Stimulated activated CD4-positive, alpha-beta T cell treated with anti-CD3 and anti-CD28 coated beads, Interleukin-4, amount 100 ng/mL, for 48 hours (primary cell): ENCODE data around the gene ZNF536.
"Not testable (repeated sequence)": the region's sequence is repeated elsewhere in the genome, so short reads cannot be mapped to it uniquely, and the experiment has no call there.

ENCODE experiments used
- DNase-seq, 2 donors: peaks; one replicate each; pipeline ENCODE4 v3.0.0-alpha.2; 2020; ENCODE audit warnings: low read depth in 2 of 2

The ZNF536 gene

GRCh38 chr19:30446850-30447552 is 74.8 kb downstream of the ZNF536 start:
- no peak for DNase-seq

DNA sequence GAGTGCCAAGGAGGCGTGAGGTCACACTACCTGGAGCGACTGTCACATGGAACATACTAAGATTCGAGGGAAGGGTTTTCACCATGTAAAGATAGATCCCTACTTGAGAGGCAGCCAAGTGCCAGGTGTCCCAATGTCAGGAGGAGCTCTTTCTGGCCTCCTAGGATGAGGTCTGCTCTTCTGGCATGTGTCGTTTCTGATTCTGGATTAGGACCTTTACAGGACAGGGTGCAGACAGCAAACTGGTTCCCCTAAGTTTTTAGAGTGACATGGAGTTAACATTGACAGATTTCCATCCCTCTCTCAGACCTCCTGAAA is 75.3 kb downstream of the ZNF536 start:
- no peak for DNase-seq

DNA sequence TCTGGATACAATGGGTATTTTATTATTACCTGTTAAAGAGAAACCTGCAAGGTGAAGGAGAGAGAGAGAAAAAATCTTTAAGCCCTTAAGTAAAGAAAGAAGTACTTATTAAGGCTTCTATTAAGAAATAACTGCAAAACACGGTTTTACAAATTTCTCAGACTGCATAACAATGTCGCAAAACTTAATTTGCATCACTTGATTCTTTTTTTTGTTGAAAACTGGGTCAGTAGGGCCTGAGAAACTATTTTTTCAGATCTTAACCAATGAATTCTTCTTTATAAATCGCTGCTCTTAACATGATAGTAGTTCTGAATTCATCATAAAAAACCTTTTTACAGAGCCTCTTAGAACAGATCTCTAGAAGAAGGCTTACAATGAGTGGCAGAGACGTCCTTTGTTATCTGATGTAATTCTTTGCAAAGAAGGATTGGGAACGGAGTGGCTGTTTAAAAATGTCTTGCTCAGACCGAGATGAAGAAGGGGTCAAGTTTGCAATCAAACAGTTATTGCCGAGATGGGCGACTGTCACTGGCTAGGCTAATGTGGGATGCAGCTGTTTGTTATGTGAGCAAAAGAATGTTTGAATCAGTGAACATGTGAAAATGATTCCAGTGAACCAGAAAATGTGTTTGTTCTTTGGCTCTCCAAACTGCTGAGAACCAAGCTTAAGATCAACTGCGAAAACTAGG is 76.3 kb downstream of the ZNF536 start:
- no peak for DNase-seq

DNA sequence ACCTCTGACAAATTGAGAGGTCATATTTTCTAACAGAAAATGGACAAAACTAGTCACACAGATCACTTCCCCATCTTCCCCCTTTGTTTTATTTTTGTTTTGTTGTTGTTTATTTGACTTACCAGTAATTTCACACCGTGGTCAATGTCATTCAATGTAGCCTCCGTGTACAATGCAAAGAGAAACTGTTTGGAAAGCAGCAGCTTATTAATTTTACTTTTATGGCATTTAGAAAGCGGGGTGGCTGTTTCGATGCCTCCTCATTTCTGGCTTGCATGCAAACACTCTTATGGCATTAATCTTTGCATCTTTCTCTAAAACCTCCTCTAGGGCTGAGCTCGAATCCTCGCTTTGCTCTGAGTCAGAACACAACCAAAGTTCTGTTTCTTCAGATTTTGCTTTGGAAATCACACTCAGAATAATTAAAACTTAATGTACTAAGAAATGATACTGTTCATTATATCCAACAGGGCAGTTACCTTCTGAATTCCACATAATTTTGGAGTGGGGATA is 77.0 kb downstream of the ZNF536 start:
- no peak for DNase-seq

GRCh38 chr19:30449673-30450072 is 77.5 kb downstream of the ZNF536 start:
- no peak for DNase-seq

DNA sequence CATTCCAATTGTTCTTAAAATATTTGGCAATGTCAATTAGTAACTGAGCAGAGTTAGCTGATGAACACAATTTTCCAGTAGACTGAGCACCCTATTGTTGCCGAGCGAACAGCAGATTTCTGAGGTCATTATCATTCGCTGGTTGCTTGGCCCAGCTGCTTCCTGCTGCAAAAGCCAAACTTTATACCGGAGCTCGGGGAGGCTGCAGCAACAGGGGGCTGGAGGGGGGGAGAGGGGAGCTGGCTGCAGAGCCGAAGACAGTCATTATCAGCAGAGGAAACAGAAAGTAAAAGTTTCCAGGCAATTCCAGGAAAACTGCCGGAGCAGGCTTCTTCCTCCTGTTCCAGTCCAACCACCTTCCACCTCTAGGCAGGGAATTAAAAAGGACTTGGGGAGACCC is 77.9 kb downstream of the ZNF536 start:
- no peak for DNase-seq

DNA sequence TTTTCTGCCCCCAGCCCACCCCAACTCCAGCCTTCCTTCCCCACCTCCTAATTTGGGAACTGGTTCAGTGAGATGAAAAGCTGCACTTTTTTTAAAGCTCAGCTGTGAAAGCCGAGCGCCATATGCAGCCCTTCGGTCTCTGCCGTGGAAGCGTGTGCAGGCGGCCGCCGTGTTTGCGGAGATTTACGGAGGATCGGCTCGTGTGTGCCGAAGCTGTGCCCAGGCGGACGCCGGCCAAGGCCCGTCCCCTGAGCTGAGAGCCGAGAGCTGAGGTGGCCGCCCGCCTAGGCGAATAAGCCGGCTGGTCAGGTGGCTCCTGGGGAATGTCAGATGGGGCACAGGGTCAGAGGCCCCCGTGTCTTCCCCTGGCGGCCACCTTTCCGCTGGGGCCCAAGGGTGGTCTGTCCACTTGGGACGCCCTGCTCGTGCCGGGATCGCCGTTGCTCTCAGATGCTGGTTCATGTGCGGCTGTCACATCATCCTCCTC is 78.7 kb downstream of the ZNF536 start:
- DNase-seq, result no peak

DNA sequence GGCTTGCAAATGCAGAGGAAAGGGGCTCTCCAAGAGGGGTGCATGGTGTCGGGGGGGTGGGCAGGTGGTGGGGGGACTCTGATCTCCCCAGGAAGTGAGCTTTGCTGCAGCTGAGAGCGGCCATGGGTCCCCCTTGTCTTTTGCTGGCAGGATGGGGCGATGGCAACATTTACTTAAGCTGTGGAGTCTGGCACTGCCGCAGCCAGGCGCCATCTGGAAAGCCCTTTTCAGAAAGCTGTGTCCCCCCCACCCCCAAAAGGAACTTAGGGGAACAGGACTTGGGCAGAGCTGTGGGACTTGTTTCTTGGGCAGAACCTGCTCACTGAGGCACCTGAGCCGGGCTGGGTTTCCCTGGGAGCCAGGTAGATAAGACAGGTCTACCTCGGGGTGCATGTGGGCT is 80.7 kb downstream of the ZNF536 start:
- no peak for DNase-seq

- DNase-seq, result no peak
Measured at GRCh38 chr19:30453743-30454142, 81.6 kb downstream of the ZNF536 start.

GRCh38 chr19:30455881-30456280 is 83.7 kb downstream of the ZNF536 start:
- no peak for DNase-seq

- DNase-seq, result no peak
Measured at GRCh38 chr19:30457484-30457883, 85.3 kb downstream of the ZNF536 start.

GRCh38 chr19:30459859-30460258 is 87.7 kb downstream of the ZNF536 start:
- DNase-seq, result no peak

DNA sequence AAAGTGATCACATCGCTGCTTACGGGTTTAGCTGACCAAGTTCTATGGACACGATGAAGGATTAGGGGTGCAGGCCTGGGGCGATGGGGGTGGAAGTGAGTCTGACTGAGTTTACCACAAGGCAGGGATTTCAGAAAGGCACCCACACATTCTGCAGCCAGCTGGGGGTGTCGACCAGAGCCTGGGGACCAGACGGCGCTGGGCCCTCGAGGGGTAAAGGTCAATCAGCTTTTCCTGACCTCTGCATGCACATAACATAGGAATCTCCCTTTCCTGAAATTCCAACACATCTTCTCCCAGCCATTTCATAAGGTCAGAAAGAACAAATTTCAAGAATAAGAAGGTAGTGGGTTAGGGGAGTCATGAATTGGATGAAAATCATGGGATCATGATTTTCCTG is 92.0 kb downstream of the ZNF536 start:
- DNase-seq, result no peak

GRCh38 chr19:30466598-30466997 is 94.4 kb downstream of the ZNF536 start:
- DNase-seq, result not testable (repeated sequence)

DNA sequence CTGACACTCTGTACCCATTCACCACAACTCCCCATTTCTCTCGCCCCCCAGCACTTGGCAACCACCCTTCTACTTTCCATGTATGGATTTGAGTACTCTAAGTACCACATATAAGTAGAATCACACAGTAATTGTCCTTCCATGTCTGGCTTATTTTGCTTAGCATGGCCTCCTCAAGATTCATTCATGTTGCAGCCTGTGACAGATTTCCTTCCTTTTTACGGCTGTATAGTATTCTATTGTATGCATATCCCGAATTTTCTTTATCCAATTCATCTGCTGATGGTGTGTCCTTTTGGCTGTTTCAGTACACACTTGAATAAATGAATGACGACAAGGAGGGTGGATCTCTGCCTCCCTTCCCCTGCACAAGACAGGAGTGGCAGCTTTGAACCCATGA is 95.1 kb downstream of the ZNF536 start:
- DNase-seq, result no peak

DNA sequence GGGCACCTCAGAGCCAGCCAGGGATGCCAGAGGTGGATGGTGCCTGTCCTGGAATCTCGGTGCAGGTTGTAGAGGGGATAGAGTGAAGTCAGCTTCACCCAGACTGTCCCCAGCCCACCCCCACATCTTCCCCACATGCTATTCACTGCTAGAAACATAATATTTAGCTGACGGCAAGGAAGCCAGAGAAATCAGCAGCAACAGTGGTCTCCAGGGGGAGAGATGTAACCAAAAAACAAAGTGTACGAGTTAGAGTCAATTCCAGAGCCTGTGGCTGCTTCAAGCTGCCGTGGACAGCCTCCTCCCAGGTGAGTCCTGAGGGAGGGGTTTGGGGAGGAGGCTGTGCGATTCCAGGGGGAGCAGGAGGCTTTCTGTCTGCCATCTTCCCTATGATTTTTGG is 97.6 kb downstream of the ZNF536 start:
- DNase-seq, result no peak

- no peak for DNase-seq
Measured at GRCh38 chr19:30471441-30471840, 99.3 kb downstream of the ZNF536 start.

DNA sequence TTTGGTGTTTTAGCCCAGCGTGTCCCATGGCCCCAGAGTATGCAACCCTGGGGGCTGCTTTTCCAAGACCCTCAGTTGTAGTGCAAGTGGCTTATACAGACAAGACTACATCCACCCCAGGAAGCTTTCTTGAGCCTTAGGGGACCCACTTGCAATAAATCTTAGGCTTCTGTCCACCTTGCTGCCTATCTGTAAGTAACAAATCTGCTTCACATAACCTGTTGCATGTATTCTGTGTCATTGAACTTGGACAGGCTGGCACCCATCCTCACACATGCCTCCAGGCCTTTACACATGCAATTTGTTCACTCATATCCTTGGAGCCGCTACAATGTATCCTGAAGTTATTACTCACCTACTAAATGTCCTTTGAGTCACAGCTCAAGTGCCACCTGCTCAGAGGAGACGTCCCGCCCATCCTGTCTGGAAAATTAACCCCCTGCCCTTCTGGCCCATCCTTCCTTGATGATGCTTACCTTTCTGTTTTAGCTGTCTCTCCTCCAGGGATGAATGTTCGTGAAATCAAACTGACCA is 101.2 kb downstream of the ZNF536 start:
- DNase-seq, result no peak

GRCh38 chr19:30476997-30477396 is 104.8 kb downstream of the ZNF536 start:
- no peak for DNase-seq

DNA sequence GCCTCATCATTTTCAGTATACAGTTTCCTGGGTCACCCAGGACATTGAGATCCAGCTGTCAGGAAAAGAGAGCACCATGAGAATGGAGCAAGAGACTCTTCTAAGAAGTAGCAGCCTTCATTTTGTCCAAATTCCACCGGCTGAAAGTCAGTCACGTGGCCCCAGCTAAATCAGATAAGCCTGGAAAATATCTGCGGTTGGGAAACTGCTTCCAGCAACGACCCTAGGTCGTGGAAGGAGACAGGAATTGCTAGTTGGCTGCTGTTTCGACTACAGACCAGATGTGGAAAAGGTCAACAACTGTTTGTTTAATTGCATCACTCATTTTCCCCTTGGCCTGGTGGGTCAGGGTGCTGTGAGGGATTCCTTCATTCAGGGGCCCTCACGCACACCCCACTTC is 107.0 kb downstream of the ZNF536 start:
- no peak for DNase-seq

DNA sequence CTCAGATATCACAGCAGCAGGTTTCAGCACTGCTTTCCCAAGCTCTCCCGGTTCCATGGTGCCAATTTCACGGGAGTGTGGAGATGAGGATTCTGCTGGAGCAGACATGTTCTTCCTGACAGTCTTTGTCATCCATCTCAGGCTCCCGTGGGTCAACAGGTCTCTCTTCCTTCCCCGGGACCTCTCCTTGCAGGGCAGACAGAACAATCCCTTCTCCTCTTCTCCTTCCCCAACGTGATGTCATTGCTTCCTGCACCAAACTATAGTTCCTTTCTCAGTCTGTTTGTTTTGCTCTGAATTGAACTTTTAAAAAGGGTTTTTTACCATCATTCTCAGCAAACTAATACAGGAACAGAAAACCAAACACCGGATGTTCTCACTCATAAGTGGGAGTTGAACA is 107.9 kb downstream of the ZNF536 start:
- DNase-seq, result no peak

- DNase-seq, result no peak
Measured at GRCh38 chr19:30481063-30481462, 108.9 kb downstream of the ZNF536 start.

GRCh38 chr19:30481823-30482222 is 109.6 kb downstream of the ZNF536 start:
- DNase-seq, result no peak
